A673 (cell line): ENCODE results near the gene SLC16A5. TPM values are rescaled to one million over a fixed set of nuclear protein-coding genes. Genes with fewer than 3 reads are reported as not detected.
"Not testable (repeated sequence)": the region's sequence is repeated elsewhere in the genome, so short reads cannot be mapped to it uniquely, and the experiment has no call there.

ENCODE experiments used
- BruUV-seq: library from RNA; stranded (reverse); fragments of 400-500 nt; replicated peaks from 2 replicates; lab custom pipeline; 2021; lab: Mats Ljungman, UMichigan
- CTCF ChIA-PET: fragments of 300-600 bp; sonication (Branson Sonifier 250); formaldehyde crosslinking; loops from one replicate; lab custom pipeline; 2022; ENCODE audit warnings: antibody characterized with exemption; lab: Charles Lee
- POLR2A ChIA-PET: fragments of 300-600 bp; sonication (Branson Sonifier 250); formaldehyde crosslinking; loops from one replicate; lab custom pipeline; 2022; ENCODE audit warnings: antibody characterized with exemption; ENCODE audit not compliant: low non-redundant PET; lab: Charles Lee
- DNase-seq: peaks from one replicate; pipeline ENCODE4 v3.0.0-alpha.2; 2015; ENCODE audit warnings: low spot score
- H3K27ac ChIP-seq: fragments of 200-600 bp; sonication (generic); 2 replicates; pipeline ENCODE4 v1.5.1; 2016; ENCODE audit warnings: mixed run types, low read depth, mild to moderate bottlenecking, mixed read lengths, antibody characterized with exemption, low read length; ENCODE audit not compliant: poor library complexity, severe bottlenecking
- H3K27me3 ChIP-seq: fragments of 200-600 bp; sonication (generic); replicated peaks from 2 replicates; pipeline ENCODE4 v1.6.1; 2017; ENCODE audit warnings: mixed run types, low read depth, mild to moderate bottlenecking, mixed read lengths, antibody characterized with exemption, low read length; ENCODE audit not compliant: insufficient read depth, poor library complexity
- H3K36me3 ChIP-seq: fragments of 200-600 bp; sonication (generic); 2 replicates; pipeline ENCODE4 v1.6.1; 2016; ENCODE audit warnings: mixed run types, mild to moderate bottlenecking, mixed read lengths, antibody characterized with exemption, low read length; ENCODE audit not compliant: insufficient read depth, poor library complexity, severe bottlenecking
- H3K4me1 ChIP-seq: fragments of 200-600 bp; sonication (generic); 2 replicates; pipeline ENCODE4 v1.6.1; 2017; ENCODE audit warnings: mixed run types, mild to moderate bottlenecking, mixed read lengths, antibody characterized with exemption, low read length; ENCODE audit not compliant: insufficient read depth, poor library complexity, severe bottlenecking
- H3K4me3 ChIP-seq: fragments of 200-600 bp; sonication (generic); 2 replicates; pipeline ENCODE4 v1.5.1; 2016; ENCODE audit warnings: low read depth, mixed run types, mild to moderate bottlenecking, mixed read lengths, low read length; ENCODE audit not compliant: poor library complexity, severe bottlenecking
- H3K9me3 ChIP-seq: fragments of 200-600 bp; sonication (generic); 2 replicates; pipeline ENCODE4 v1.6.1; 2016; ENCODE audit warnings: mixed run types, low read depth, mild to moderate bottlenecking, mixed read lengths, antibody characterized with exemption, low read length; ENCODE audit not compliant: poor library complexity, severe bottlenecking
- CTCF ChIP-seq: fragments of 300-800, 200-600 bp; sonication (generic); conservative IDR thresholded peaks from 2 replicates; pipeline ENCODE4 v1.5.1; 2017; ENCODE audit warnings: low read depth, mild to moderate bottlenecking, antibody characterized with exemption, low read length, moderate library complexity, mixed read lengths
- EZH2 ChIP-seq: fragments of 200-600 bp; sonication (generic); IDR thresholded peaks from 2 replicates; pipeline ENCODE4 v1.6.1; 2017; ENCODE audit warnings: borderline replicate concordance, low read depth, mild to moderate bottlenecking, mixed read lengths, antibody characterized with exemption, low read length; ENCODE audit not compliant: poor library complexity, severe bottlenecking
- intact Hi-C: fragments of 100-400 bp; cut with micrococcal nuclease; formaldehyde crosslinking; loops from one replicate; pipeline ENCODE4 v1.10.0; 2022; ENCODE audit not compliant: unreplicated experiment
- total RNA-seq: library from RNA; stranded (reverse); gene quantifications from 2 replicates; pipeline ENCODE4 v1.2.3, GENCODE V29; 2021

SLC16A5 gene
- total RNA-seq, 1 experiment from 2014 or later = 0.80 TPM

DNA sequence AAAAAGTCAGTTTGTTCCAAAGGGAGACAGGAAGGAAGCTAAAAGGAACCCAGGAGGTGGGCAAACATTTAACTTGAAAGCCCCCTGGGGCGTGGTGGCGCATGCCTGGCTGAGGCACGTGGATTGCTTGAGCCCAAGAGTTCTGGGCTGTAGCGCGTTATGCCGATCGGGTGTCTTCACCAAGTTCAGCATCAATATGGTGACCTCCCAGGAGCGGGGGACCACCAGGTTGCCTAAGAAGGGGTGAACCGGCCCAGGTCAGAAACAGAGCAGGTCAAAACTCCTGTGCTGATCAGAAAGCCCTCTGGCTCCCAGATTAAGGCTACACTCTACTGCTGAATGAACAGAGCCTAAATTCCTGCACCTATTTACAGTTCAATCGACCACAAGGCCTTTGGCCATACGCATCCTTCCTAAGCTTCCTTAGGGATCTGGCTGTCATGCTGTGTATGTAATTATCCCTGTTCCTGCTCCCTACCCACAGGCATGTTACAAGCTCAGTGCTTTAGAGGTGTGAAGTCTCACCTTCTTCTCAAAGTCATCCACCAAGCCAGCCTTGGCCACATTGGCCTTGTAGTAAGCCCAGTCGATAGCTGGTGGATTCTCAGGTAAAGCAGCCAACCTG, 46.0 kb upstream of the SLC16A5 start:
- CTCF ChIA-PET = interaction anchor here (0.6 to 1.0 kb wide), 3 partner anchors 13 to 81 kb away, joined by 3 to 6 read pairs (median 3); no protein-coding TSS in a partner anchor
- H3K4me3 ChIP-seq = no peak overlapping the region
- POLR2A ChIA-PET = no interaction called here
- no TSS peak for BruUV-seq
- DNase-seq = peak; percentile 40
- no peaks in the 10 kb centered on the region for H3K9me3 ChIP-seq
- no peak for TF ChIP-seq CTCF
- no peak for TF ChIP-seq EZH2
- H3K27me3 ChIP-seq = no peaks in the 10 kb centered on the region
- peaks cover 3% of the 10 kb centered on the region for H3K4me1 ChIP-seq
- intact Hi-C loops = no loop called here
- peaks cover 42% of the 10 kb centered on the region for H3K36me3 ChIP-seq
- no peak overlapping the region for H3K27ac ChIP-seq

- H3K27ac ChIP-seq, intact Hi-C loops, H3K27me3 ChIP-seq, BruUV-seq, H3K9me3 ChIP-seq, DNase-seq, CTCF ChIA-PET, H3K4me3 ChIP-seq, H3K4me1 ChIP-seq, POLR2A ChIA-PET: not testable (repeated sequence)
- peaks cover 35% of the 10 kb centered on the region for H3K36me3 ChIP-seq
These were observed 44.0 kb upstream of the SLC16A5 start for GRCh38 chr17:75043789-75044188.

DNA sequence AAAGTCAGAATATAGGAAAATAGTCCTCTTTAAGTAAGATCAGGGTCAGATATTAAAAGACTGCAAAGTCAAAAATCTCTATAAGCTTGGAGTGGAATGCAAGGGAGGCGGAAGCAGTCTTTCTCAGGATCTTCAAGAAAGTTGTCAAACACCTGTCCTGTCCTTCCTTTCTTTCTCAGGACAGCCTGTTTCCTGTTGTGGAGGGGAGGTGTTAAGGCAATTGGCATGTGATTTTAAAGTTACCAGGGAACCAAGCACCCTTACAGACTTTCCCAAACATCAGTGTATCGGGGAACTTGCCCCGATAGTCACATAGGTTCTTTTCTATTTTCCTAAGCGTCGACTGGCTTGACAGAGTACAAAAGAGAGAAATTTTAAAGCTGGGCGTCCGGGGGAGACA, 43.0 kb upstream of the SLC16A5 start:
- Histone ChIP-seq H3K27me3 (no peaks in the 10 kb centered on the region), H3K36me3 (peaks cover 29% of the 10 kb centered on the region), H3K4me3 (no peak overlapping the region), H3K9me3 (no peaks in the 10 kb centered on the region), H3K4me1 (peaks cover 9% of the 10 kb centered on the region), H3K27ac (no peak overlapping the region)
- ChIA-PET CTCF (no interaction called here), POLR2A (no interaction called here)
- no TSS peak for BruUV-seq
- intact Hi-C loops = no loop called here
- DNase-seq = no peak
- no peak for TF ChIP-seq CTCF
- TF ChIP-seq EZH2 = no peak

- intact Hi-C loops, DNase-seq, H3K27me3 ChIP-seq, H3K4me1 ChIP-seq, CTCF ChIA-PET, POLR2A ChIA-PET, H3K9me3 ChIP-seq: not testable (repeated sequence)
- Histone ChIP-seq H3K4me3 (peak overlapping the region; percentile 90), H3K27ac (peak overlapping the region; percentile 84), H3K36me3 (peaks cover 23% of the 10 kb centered on the region)
- BruUV-seq = TSS peak; percentile 64
These were observed 41.8 kb upstream of the SLC16A5 start for GRCh38 chr17:75045946-75046406.
